Activated CD4-positive, alpha-beta memory T cell treated with anti-CD3 and anti-CD28 coated beads for 36 hours (primary cell): ENCODE results near the gene TPX2. TPM values are rescaled to one million over a fixed set of nuclear protein-coding genes. Genes with fewer than 3 reads are reported as not detected.

ENCODE experiments used
- total RNA-seq, 2 experiments: library from RNA; stranded (reverse); gene quantifications; one replicate each; pipeline ENCODE4 v1.2.3, GENCODE V29; 2021

Gene TPX2
- total RNA-seq, 2 experiments from 2014 or later: 149 TPM

Other genes with a start within 250 kb of the TPX2 start
- gene HM13, start 224.8 kb upstream of the TPX2 start, total RNA-seq: 100 to 1,000 TPM; 110 to 111 TPM
- gene ID1, start 134.0 kb upstream of the TPX2 start, total RNA-seq: 1 to 10 TPM in 1 of 2 experiments, under 1 TPM in 1; 0.90 to 1.3 TPM
- gene COX4I2, start 101.4 kb upstream of the TPX2 start, total RNA-seq: not detected
- 100 to 1,000 TPM; 126 to 129 TPM for gene BCL2L1, start 16.4 kb upstream of the TPX2 start, total RNA-seq
- under 1 TPM; 0.27 to 0.43 TPM for gene MYLK2, start 80.1 kb downstream of the TPX2 start, total RNA-seq
- gene FOXS1, start 106.3 kb downstream of the TPX2 start, total RNA-seq: not detected
- not detected for gene DUSP15, start 131.2 kb downstream of the TPX2 start, total RNA-seq
- not detected for gene TTLL9, start 131.3 kb downstream of the TPX2 start, total RNA-seq
- 10 to 100 TPM; 12.1 to 13.2 TPM for gene PDRG1, start 212.8 kb downstream of the TPX2 start, total RNA-seq
- not detected for gene XKR7, start 228.9 kb downstream of the TPX2 start, total RNA-seq